Vagina (tissue), 2 donors: ENCODE data around the gene PCNT.

Experiments
- CTCF ChIP-seq, 3 experiments: fragments of 450-650 bp in 2 of 3; fragments of 200-600 bp in 1 of 3; sonication (generic) in 1 of 3; IDR thresholded peaks; one replicate each; pipeline ENCODE4 v1.5.1; 2017 to 2019; ENCODE audit warnings: antibody characterized with exemption in 3 of 3, mild to moderate bottlenecking in 2 of 3, moderate library complexity in 2 of 3
- POLR2A ChIP-seq, 2 donors: fragments of 450-650 bp; IDR thresholded peaks; one replicate each; pipeline ENCODE4 v1.6.1; 2017; ENCODE audit warnings: antibody characterized with exemption in 2 of 2, mild to moderate bottlenecking in 2 of 2, moderate library complexity in 2 of 2
- POLR2AphosphoS5 ChIP-seq, 2 donors: sonication (generic); formaldehyde crosslinking; IDR thresholded peaks; one replicate each; pipeline ENCODE4 v1.9.0; 2017; ENCODE audit warnings: antibody characterized with exemption in 2 of 2, mild to moderate bottlenecking in 2 of 2, low read depth in 1 of 2; ENCODE audit not compliant: insufficient read depth in 1 of 2

- TF ChIP-seq CTCF (IDR thresholded peaks at IDR 0.05) (no peak), POLR2AphosphoS5 (IDR thresholded peaks at IDR 0.05; ENCODE audit: insufficient read depth in 1 of 2, low read depth in 1 of 2) (no peak), POLR2A (IDR thresholded peaks at IDR 0.05) (no peak)
These were observed 87.3 kb downstream of the PCNT start for GRCh38 chr21:46411236-46411635.
